Natural killer cell treated with Interleukin-12 subunit alpha and Interleukin-12 subunit beta and Interleukin-15 and Interleukin-18, amount 100 ng/mL, for 72 hours (primary cell): ENCODE data around the gene CCDC57. TPM values are rescaled to one million over a fixed set of nuclear protein-coding genes. Genes with fewer than 3 reads are reported as not detected.
"Not testable (repeated sequence)": the region's sequence is repeated elsewhere in the genome, so short reads cannot be mapped to it uniquely, and the experiment has no call there.

Source experiments
- ATAC-seq, 2 donors: fragments of 150-1000 bp; cut with Tn5 transposase in 1 of 2; sonication (Bioruptor Pico), chemical (Tn5 transposase) in 1 of 2; 2 replicates each; pipeline ENCODE4 v1.10.0; 2021
- DNase-seq: peaks from one replicate; pipeline ENCODE4 v3.0.0; 2022; ENCODE audit warnings: low spot score
- H3K27ac Mint-ChIP-seq, 2 donors: 1 replicate in 1 of 2; 2 replicates in 1 of 2; pipeline ENCODE4 v1.8.0; 2022; ENCODE audit warnings: mixed read lengths in 2 of 2, mild to moderate bottlenecking in 1 of 2, moderate library complexity in 1 of 2
- H3K27me3 Mint-ChIP-seq, 2 donors: 1 replicate in 1 of 2; 2 replicates in 1 of 2; pipeline ENCODE4 v1.8.0; 2022; ENCODE audit warnings: mixed read lengths in 2 of 2
- H3K36me3 Mint-ChIP-seq: one replicate; pipeline ENCODE4 v1.8.0; 2022; ENCODE audit warnings: mixed read lengths
- H3K4me1 Mint-ChIP-seq, 2 donors: 1 replicate in 1 of 2; 2 replicates in 1 of 2; pipeline ENCODE4 v1.8.0; 2022; ENCODE audit warnings: low read depth in 2 of 2, mixed read lengths in 2 of 2, mild to moderate bottlenecking in 1 of 2
- H3K4me3 Mint-ChIP-seq: one replicate; pipeline ENCODE4 v1.8.0; 2022; ENCODE audit warnings: mixed read lengths
- H3K9me3 Mint-ChIP-seq: 2 replicates; pipeline ENCODE4 v1.8.0; 2022; ENCODE audit warnings: mixed read lengths
- total RNA-seq, 2 donors: library from RNA; stranded (reverse); gene quantifications; one replicate each; pipeline ENCODE4 v1.2.3, GENCODE V29; 2022

CCDC57 gene
- total RNA-seq, 2 donors from 2014 or later: 34.0 to 82.2 TPM

DNA sequence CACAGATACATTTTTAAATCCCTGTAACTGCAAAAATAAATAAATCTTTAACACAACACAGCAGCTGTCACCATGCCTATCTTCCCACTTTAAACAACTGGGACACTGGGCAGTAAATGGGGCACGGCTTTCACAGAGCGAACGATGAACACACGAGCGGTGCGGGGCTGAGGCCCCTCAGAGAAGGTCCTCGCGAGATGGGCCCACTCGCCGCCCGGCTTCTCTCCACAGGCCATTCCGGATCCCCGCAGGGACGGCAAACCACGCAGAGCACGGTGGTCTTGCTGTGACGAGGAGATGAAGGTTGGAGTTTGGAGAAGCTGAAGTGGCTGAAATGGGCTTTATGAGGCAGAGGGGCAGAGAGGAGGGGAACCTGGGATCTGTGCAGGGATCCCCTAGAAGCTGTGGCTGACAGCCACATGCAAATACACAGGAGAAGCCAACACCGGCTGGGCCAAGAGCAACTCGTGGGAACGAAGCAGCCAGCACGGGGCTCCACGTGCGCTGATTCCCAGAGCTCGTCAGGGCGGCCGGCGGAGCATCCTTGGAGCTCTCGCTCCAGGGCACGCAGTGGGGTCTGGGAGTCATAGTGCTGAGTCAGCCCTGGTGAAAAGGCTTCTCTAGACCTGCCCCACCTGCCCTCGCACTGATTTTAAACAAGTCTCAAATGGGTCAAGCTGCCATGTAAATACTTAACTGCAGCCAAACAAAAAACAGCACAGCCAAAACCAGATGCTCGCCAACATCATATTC is 31.7 kb downstream of the CCDC57 start:
- DNase-seq (no peak), ATAC-seq (no peak)
- no peaks in the 10 kb centered on the region for H3K9me3 Mint-ChIP-seq
- H3K36me3 Mint-ChIP-seq: no peaks in the 10 kb centered on the region
- no peaks in the 10 kb centered on the region for H3K27me3 Mint-ChIP-seq
- H3K4me3 Mint-ChIP-seq: no peak overlapping the region
- H3K4me1 Mint-ChIP-seq: no peaks in the 10 kb centered on the region
- H3K27ac Mint-ChIP-seq: no peak overlapping the region

DNA sequence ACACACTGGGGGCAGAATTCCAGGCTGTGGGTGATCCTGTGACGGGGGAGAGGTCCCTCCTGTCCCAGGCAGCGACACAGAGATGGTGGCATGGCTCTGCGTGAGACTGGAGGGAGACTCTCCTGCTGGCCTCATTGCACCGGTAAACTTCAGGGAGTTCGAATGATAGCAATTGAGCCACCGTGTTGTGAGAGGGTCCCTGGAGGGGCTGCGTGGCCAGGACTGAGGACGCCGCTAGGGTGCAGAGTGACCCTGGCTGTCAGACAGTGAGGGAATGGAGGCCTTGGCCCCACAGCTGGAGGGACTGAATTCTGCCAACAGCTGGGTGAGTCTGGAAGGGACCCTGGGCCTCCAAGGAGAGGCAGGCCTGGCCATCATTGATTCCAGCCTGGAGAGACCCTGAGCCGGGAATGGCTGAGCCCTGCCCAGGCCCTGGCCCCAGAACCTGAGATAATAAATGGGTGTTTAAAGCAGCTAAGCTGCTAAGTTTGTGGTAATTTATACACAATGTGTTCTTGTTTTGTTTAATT is 32.6 kb downstream of the CCDC57 start:
- ATAC-seq (no peak), DNase-seq (no peak)
- Mint-ChIP-seq H3K4me3 (no peak overlapping the region), H3K27me3 (no peaks in the 10 kb centered on the region), H3K36me3 (no peaks in the 10 kb centered on the region), H3K4me1 (no peaks in the 10 kb centered on the region), H3K9me3 (no peaks in the 10 kb centered on the region), H3K27ac (no peak overlapping the region)

DNA sequence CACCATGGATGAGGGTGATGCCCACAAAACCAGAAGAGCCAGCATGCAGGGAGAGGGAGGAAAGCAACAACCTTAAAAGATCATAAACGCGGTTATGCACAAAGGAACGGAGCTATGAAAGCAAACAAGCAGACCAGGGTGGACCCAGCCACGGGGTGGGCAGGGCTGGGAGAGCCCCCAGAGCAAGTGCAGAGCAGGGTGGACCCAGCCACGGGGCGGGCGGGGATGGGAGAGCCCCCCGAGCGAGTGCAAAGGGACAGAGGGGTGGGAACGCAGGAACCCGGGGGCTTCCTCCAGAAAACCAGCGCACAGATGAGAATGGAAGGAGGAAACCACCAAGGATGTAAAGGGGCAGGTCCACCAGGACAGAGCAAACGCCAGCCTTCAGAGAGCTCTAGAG is 33.2 kb downstream of the CCDC57 start:
- Mint-ChIP-seq H3K27me3 (no peaks in the 10 kb centered on the region), H3K27ac (no peak overlapping the region), H3K9me3 (no peaks in the 10 kb centered on the region), H3K4me1 (no peaks in the 10 kb centered on the region), H3K36me3 (no peaks in the 10 kb centered on the region), H3K4me3 (no peak overlapping the region)
- no peak for DNase-seq
- peak in 1 of 2 donors; percentile 20 for ATAC-seq

DNA sequence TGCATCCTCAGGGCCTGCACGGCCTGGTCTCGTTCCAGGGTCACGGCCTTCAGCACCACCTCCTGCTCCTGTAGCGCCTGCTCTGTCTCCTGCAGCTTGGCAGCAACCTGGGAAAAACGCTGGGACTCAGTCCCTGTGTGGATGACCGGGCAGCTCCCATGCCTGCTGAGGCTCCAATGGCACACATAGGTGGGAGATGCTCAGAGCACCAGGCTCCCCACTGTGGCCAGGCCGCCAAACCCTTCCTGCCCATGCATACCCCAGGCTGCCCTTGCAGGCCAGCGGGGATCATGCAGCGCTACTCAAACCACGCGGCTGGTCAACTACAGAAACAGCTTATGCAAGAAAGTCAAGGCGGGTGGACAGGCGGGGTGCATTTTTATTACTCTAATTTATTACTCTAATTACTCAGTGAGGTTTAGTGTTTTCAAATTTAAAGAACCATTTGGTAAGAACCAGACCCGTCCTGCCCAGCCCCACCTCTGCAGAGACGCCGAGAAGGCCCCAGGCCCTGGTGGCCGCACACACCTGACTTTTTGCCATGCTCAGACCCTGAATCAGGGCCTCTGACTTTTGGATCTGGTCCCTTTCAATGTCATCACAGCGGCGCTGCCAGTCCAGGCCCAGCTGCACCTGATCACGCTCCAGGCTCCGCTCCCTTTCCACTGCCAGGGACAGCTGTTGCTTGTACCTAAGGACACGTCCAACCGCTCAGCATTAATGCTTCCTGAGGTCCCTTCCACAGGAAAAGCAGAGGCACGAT is 34.0 kb downstream of the CCDC57 start:
- Mint-ChIP-seq H3K4me1 (no peaks in the 10 kb centered on the region), H3K4me3 (no peak overlapping the region), H3K27ac (no peak overlapping the region), H3K36me3 (no peaks in the 10 kb centered on the region), H3K9me3 (no peaks in the 10 kb centered on the region), H3K27me3 (no peaks in the 10 kb centered on the region)
- ATAC-seq (no peak), DNase-seq (no peak)

DNA sequence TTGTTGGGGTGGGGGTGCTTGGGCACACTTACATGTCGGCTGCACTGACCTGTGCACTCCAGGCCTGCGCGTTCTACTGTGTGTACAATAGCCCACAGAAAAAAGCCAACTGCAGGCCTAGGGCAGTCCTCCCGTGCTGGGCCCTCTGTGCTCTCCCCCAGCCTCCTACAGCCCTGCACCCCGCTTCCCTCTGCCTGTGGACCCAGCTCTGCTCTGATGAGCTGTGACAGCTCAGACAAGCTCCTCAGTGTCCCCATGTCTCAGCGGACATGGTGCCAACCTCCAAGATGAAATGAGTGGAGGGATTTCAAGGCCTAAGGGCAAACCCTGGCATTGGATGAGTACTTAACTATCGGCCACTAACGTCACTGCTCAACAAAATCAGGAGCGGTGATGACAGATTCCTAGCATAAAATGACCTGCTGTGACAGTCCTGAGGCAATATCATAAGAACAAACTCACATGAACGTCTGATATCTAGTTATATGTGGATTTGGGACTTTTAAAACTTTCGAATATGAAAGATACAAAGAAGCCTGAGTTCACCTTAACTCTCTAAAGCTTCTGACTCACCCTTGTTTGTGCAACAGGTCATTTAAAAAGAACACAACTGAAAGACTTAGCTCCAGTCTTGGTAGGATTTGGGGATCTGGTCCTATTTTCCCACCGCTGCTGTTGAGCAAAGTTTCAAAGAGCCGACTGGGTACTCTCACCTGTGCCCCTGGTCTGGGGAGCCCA is 34.7 kb downstream of the CCDC57 start:
- ATAC-seq (no peak), DNase-seq (no peak)
- H3K4me1 Mint-ChIP-seq: no peaks in the 10 kb centered on the region
- H3K4me3 Mint-ChIP-seq: no peak overlapping the region
- H3K36me3 Mint-ChIP-seq: no peaks in the 10 kb centered on the region
- H3K27me3 Mint-ChIP-seq: no peaks in the 10 kb centered on the region
- H3K27ac Mint-ChIP-seq: no peak overlapping the region
- no peaks in the 10 kb centered on the region for H3K9me3 Mint-ChIP-seq

DNA sequence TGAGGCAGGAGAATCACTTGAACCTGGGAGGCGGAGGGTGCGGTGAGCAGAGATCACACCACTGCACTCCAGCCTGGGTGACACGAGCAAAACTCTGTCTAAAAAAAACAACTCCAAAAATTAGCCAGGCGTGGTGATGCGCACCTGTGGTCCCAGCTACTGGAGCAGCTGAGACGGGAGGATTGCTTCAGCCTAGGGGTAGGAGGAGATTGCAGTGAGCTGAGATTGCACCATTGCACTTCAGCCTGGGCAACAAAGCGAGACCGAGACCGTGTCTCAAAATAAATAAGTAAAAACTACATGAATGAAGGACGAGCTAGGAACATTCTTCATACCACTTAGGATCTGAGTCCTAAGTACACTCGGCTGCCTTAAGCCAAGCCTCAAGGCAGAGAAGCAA is 35.4 kb downstream of the CCDC57 start:
- no peak overlapping the region for H3K4me3 Mint-ChIP-seq
- no peak overlapping the region for H3K27ac Mint-ChIP-seq
- no peak for ATAC-seq
- no peaks in the 10 kb centered on the region for H3K27me3 Mint-ChIP-seq
- no peaks in the 10 kb centered on the region for H3K4me1 Mint-ChIP-seq
- H3K36me3 Mint-ChIP-seq: no peaks in the 10 kb centered on the region
- H3K9me3 Mint-ChIP-seq: no peaks in the 10 kb centered on the region
- no peak for DNase-seq

DNA sequence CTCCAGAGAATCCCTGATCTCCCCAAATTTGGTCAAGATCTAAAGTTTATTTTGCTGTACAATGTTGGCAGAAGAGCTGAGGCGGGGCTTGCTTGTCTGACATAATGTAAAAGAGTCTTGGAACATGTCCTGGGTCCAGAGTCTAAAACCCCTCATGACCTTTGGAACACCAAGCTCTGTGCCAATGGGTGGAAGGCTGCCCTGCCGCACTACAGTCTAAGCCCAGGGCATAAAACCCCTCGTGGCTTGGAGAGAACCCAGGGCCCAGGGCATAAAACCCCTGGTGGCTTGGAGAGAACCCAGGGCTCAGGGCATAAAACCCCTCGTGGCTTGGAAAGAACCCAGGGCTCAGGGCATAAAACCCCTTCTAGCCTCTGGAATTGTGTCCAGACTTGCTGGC is 36.7 kb downstream of the CCDC57 start:
- Mint-ChIP-seq H3K27ac (no peak overlapping the region), H3K27me3 (no peaks in the 10 kb centered on the region), H3K4me1 (no peaks in the 10 kb centered on the region), H3K36me3 (no peaks in the 10 kb centered on the region), H3K9me3 (no peaks in the 10 kb centered on the region), H3K4me3 (no peak overlapping the region)
- no peak for ATAC-seq
- DNase-seq: no peak

DNA sequence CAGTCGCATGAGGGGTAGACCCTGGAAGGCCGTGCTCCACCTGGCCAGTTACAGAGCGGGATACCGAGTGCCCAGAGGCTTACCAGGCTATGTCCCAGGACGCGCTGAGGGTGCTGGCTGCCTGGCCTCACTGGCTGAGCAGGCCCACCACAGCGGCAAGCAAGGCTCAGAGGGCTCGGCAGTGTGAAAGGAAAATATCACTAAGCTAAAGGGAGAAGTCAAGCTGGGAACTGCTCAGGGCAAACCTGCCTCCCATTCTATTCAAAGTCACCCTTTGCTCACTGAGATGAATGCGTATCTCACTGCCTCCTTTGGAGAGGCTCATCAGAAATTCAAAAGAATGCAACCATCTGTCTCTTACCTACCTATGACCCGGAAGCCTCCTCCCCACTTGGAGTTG is 37.4 kb downstream of the CCDC57 start:
- ATAC-seq (no peak), DNase-seq (no peak)
- Mint-ChIP-seq H3K4me3 (no peak overlapping the region), H3K27ac (no peak overlapping the region), H3K4me1 (no peaks in the 10 kb centered on the region), H3K9me3 (no peaks in the 10 kb centered on the region), H3K36me3 (no peaks in the 10 kb centered on the region), H3K27me3 (no peaks in the 10 kb centered on the region)

DNA sequence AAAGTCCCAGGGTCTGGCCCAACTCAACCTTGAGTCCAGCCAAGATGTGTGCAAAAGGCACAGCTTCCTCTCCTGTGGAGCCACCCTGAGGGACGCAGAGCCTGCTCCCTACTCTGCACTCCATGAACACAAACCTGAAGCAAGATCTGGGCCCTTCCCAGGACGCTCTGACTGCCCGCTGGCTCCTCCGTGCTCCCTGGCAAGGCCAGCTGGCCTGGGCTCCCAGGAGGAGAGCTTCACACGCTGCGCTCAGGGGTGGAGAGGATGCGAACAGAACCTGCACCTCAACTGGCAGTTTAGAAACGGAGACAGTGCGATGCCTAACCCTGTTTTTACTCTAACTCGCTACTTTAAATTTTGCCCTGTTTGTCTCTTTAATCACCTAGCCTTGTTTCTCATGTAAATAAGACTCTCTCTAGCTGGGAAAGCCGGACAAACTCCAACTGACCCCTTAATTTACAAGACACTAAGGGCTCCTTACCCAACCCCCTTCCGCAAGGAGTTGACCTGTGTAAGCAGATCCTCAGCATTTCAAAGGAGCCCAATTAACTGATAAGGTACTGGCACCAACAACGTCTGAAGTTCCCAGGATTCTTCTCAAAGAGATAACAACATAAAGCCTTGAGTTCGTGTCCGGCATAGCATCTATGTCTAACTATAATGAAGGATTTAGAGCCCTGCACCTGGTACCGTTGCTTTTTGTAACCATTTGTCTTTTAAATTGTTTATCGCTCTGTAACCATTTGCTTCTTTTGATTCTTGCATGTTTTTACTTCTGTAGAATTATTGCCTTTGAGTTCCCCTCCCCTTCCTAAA is 38.4 kb downstream of the CCDC57 start:
- not testable (repeated sequence) for H3K4me3 Mint-ChIP-seq, H3K27ac Mint-ChIP-seq, H3K4me1 Mint-ChIP-seq, H3K27me3 Mint-ChIP-seq, ATAC-seq, H3K36me3 Mint-ChIP-seq, DNase-seq, H3K9me3 Mint-ChIP-seq

DNA sequence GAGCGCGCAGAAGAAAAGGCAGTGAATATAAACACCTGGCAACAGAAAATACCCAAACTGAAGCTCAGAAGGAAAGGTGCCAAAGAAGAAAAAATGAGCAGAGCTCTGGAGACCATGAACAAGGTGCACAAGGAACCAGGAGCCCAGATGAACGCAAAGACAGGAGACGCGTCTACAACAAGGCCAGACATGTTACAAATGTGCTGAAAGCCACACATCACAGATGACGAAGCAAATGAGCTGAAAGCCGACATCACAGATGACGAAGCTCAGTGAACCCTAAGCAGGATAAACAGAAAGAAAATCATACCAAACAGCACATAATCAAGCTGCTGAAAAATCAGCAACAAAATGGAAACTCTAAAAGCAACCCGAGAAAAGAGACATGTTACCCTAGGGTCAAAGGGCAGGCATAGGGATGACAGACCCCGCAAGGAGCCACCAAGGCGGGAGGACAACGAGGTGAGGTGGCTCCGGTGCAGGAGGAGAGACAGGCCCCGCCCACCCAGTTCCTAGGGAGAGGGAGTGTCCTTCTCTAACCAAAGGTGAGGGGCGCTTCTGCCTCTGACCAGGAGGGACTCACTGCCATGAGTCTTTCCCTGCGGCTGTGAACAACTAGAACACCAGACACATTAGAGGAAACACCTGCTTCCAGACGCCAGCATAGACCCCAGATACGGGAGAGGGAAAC is 39.1 kb downstream of the CCDC57 start:
- DNase-seq (no peak), ATAC-seq (no peak)
- Mint-ChIP-seq H3K4me3 (no peak overlapping the region), H3K36me3 (no peaks in the 10 kb centered on the region), H3K4me1 (no peaks in the 10 kb centered on the region), H3K27ac (no peak overlapping the region), H3K27me3 (no peaks in the 10 kb centered on the region), H3K9me3 (no peaks in the 10 kb centered on the region)

DNA sequence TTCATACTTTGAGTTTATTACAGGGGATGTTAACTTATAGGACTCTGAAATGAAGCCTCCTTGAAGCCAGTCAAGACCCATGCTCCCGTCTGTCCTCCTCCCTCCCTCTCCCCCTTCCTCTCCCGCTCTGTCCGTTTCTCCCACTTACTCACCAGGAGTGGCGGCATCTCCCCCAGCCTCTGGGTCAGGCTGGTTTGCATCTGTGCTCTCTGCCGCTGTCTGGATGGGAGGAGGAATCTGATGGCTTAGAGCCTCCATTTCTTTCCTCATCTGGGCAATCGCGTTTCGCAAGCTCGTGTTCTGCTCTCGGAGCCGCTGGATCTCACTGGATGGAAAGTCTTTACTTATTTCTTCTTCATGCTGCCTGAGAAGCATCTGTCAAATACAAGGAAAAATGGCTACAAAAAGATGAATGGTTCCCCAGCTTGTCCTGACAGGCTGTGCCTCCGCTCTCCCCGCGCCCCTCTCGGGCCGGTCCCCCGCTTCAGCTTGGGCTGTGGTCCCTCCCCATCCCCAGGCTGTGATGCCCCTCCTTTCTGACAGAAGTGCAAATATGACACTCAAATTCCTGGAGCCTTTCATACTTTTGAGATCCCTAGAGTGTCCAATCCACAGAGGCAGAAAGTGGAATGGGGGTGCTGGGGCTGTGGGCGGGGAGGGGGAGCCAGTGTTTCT is 40.0 kb downstream of the CCDC57 start:
- H3K27me3 Mint-ChIP-seq: no peaks in the 10 kb centered on the region
- H3K4me3 Mint-ChIP-seq: no peak overlapping the region
- no peaks in the 10 kb centered on the region for H3K4me1 Mint-ChIP-seq
- no peaks in the 10 kb centered on the region for H3K9me3 Mint-ChIP-seq
- no peak for ATAC-seq
- H3K27ac Mint-ChIP-seq: no peak overlapping the region
- no peaks in the 10 kb centered on the region for H3K36me3 Mint-ChIP-seq
- no peak for DNase-seq

DNA sequence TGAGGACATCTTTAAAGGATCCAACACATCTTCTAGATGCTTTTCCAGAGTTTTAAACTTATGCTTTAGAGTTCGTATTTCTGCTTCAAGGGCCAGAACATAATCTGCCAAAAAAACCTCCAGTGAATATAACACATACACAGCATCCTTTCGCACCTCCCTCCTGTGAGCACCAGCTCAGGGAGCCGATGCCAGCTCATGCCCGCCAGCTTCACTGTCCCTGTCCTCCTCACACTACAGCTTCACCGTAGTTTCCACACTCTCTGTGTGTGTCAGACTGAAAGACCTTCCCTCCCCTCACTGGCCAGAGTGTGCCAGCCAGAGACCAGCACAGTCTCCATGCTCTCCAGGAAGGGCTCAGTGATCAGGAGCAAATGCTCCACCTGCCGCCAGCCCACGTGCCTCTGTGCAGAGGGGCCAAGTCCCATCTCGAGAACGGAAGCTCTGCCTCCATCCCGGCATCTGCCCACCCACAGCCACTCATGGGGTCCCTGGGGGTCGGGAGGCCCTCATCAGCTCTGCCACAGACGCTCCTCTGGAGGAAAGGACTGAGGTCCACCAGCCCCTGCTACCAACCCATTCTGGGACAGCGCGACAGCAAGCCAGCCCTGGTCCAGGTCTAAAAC is 40.8 kb downstream of the CCDC57 start:
- Mint-ChIP-seq H3K4me3 (no peak overlapping the region), H3K9me3 (no peaks in the 10 kb centered on the region), H3K27ac (no peak overlapping the region), H3K27me3 (no peaks in the 10 kb centered on the region), H3K4me1 (no peaks in the 10 kb centered on the region), H3K36me3 (no peaks in the 10 kb centered on the region)
- ATAC-seq (no peak), DNase-seq (no peak)
